CD4-positive, alpha-beta memory T cell (primary cell): ENCODE measurements around the gene LMTK3. TPM values are rescaled to one million over a fixed set of nuclear protein-coding genes. Genes with fewer than 3 reads are reported as not detected.

Source experiments
- CTCF ChIA-PET: fragments of 350-600 bp; sonication (Branson Sonifier 250); formaldehyde crosslinking; loops from one replicate; lab custom pipeline; 2021; ENCODE audit warnings: inconsistent platforms; ENCODE audit not compliant: partially characterized antibody; lab: Charles Lee
- POLR2A ChIA-PET: fragments of 350-600 bp; sonication (Branson Sonifier 250); formaldehyde crosslinking; loops from one replicate; lab custom pipeline; 2021; ENCODE audit not compliant: partially characterized antibody; lab: Charles Lee
- DNase-seq, 5 donors: peaks; one replicate each; pipeline versions ENCODE4 v3.0.0 to v3.0.0-alpha.2; 2020 to 2022; ENCODE audit warnings: mixed read lengths in 1 of 5
- H3K27ac ChIP-seq: one replicate; pipeline ENCODE4 v1.7.0; 2013; ENCODE audit warnings: low read depth, low read length
- H3K27me3 ChIP-seq: 2 replicates; pipeline ENCODE4 v1.7.0; 2013; ENCODE audit warnings: mild to moderate bottlenecking, low read length, moderate library complexity; ENCODE audit not compliant: insufficient read depth
- H3K36me3 ChIP-seq: 2 replicates; pipeline ENCODE4 v1.7.0; 2013; ENCODE audit warnings: mild to moderate bottlenecking, low read length, moderate library complexity; ENCODE audit not compliant: insufficient read depth
- H3K4me1 ChIP-seq: 2 replicates; pipeline ENCODE4 v1.7.0; 2013; ENCODE audit warnings: mild to moderate bottlenecking, low read length, moderate library complexity; ENCODE audit not compliant: insufficient read depth
- H3K4me3 ChIP-seq, 2 donors: one replicate each; pipeline ENCODE4 v1.7.0; 2013; ENCODE audit warnings: low read length in 2 of 2, mild to moderate bottlenecking in 1 of 2
- H3K9me3 ChIP-seq, 2 donors: one replicate each; pipeline ENCODE4 v1.7.0; 2013; ENCODE audit warnings: low read length in 2 of 2, control low read depth in 1 of 2; ENCODE audit not compliant: control insufficient read depth in 1 of 2
- H3K27ac Mint-ChIP-seq, 7 donors: one replicate each; pipeline ENCODE4 v1.8.0; 2020 to 2021; ENCODE audit warnings: mixed read lengths in 7 of 7, mild to moderate bottlenecking in 6 of 7, inconsistent platforms in 3 of 7, moderate library complexity in 3 of 7
- H3K27me3 Mint-ChIP-seq, 2 donors: one replicate each; pipeline ENCODE4 v1.8.0; 2020 to 2021; ENCODE audit warnings: mixed read lengths in 2 of 2
- H3K36me3 Mint-ChIP-seq, 2 donors: one replicate each; pipeline ENCODE4 v1.8.0; 2020 to 2021; ENCODE audit warnings: mixed read lengths in 2 of 2, inconsistent platforms in 1 of 2, mild to moderate bottlenecking in 1 of 2
- H3K4me1 Mint-ChIP-seq, 4 donors: one replicate each; pipeline ENCODE4 v1.8.0; 2020 to 2021; ENCODE audit warnings: mixed read lengths in 4 of 4, mild to moderate bottlenecking in 1 of 4
- H3K4me3 Mint-ChIP-seq, 8 donors: one replicate each; pipeline ENCODE4 v1.8.0; 2020 to 2021; ENCODE audit warnings: mixed read lengths in 8 of 8, mild to moderate bottlenecking in 7 of 8, moderate library complexity in 6 of 8, inconsistent platforms in 3 of 8
- H3K9me3 Mint-ChIP-seq, 8 donors: one replicate each; pipeline ENCODE4 v1.8.0; 2020 to 2021; ENCODE audit warnings: mixed read lengths in 8 of 8, mild to moderate bottlenecking in 5 of 8, inconsistent platforms in 3 of 8, moderate library complexity in 1 of 8
- intact Hi-C: fragments of 100-400 bp; cut with micrococcal nuclease; formaldehyde crosslinking; loops from one replicate; pipeline ENCODE4 v1.15.1; 2023
- polyA plus RNA-seq, 2 donors: library from polyadenylated mRNA; unstranded; fragments of 300-500 nt; fragmentation: Illumina TruSeq; gene quantifications; one replicate each; pipeline ENCODE4 v1.2.3, GENCODE V29; 2021
- total RNA-seq, 2 experiments: library from RNA; stranded (reverse); gene quantifications; one replicate each; pipeline ENCODE4 v1.2.3, GENCODE V29; 2021

Gene LMTK3
- total and polyA plus RNA-seq, 4 experiments from 2014 or later = 0.17 to 20.6 (median 18.5) TPM; not detected in 1

DNA sequence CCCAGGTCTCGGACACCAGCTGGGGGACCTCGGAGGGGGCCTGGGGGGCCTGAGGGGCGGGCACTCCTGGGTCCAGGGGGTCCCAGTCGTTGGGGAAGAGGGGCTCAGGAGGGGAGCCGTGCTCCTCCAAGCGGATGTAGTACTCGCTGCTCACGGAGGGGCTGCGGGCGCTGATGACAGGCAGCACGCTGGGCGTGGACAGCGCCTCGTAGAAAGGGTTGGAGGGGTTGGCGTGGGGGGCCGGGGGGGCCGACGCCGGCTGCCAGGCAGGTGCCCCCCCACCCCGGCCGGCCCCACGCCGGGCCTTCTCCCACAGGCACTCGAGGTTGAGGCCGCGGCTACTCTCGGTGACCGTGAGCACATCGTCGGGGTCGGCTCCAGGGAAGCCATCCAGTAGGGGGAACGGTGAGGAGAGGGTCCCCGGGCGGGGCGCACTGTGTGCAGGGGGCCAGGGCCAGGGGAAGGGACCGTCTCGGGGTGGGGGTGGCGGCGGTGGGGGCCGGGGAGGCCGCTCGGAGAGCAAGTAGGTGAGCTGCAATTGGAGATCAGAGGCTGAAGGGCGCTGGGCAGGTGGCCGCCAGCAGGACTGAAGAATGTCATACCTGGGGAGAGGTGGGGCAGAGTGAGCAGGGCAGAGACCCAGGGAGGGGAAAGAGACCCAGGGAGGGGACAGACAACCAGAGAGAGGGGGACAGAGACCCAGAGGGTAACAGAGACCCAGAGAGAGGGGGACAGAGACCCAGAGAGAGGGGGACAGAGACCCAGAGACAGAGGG lies 12.1 kb downstream of the LMTK3 start:
- Mint-ChIP-seq H3K4me1 (peaks cover 7 to 32% (median 18%) of the 10 kb centered on the region in 4 donors), H3K27ac (peak overlapping the region in 1 of 7 donors; percentile 17), H3K9me3 (peaks cover 0 to 3% (median 0%) of the 10 kb centered on the region in 8 donors), H3K36me3 (no peaks in the 10 kb centered on the region), H3K27me3 (peaks cover 13 to 20% of the 10 kb centered on the region in 2 donors), H3K4me3 (peak overlapping the region in 1 of 8 donors; percentile 46)
- ChIA-PET CTCF (no interaction called here), POLR2A (interaction anchor here (1.3 kb wide), 1 partner anchor 20 kb away, joined by 3 read pairs; no protein-coding TSS in a partner anchor)
- no peak for DNase-seq
- no peaks in the 10 kb centered on the region for H3K9me3 ChIP-seq
- H3K36me3 ChIP-seq = no peaks in the 10 kb centered on the region
- H3K4me3 ChIP-seq = no peak overlapping the region
- peaks cover 5% of the 10 kb centered on the region for H3K27me3 ChIP-seq
- peaks cover 13% of the 10 kb centered on the region for H3K4me1 ChIP-seq
- intact Hi-C loops = no loop called here
- no peak overlapping the region for H3K27ac ChIP-seq

DNA sequence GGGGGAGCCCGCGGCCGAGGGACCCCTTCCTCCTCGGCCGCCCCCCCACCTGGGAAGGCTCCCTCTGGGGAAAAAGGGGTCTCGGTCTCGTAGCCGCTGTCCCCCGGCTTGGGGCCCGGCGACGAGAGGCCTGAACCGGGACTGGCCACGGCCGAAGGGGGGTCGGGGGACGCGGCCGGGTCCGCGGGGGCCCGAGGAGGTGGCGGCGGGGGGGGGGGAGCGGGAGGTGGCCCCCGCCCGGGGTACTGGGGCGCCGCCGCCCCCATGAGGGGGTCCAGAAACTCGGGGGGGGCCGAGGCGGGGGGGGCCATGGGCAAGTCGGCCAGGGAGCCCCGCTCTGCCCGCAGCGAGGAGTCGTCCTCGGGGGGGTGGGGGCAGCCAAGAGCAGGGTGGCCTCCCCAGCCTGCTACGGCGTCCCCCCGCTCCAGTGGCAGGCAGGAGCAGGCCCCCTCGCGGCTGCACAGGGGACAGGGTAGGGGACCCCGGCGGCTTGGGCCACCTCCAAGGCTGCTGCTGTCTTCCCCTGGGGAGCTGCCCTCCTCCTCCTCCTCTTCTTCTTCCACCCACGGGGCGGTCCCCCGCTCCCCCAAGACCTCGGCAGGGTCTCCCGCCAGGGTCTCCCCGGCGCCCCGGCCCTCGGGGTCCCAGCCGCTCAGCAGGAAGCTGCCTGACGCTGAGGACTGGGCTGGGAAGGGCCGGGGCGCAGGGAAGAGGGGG lies 12.9 kb downstream of the LMTK3 start:
- Mint-ChIP-seq H3K4me1 (peaks cover 9 to 35% (median 21%) of the 10 kb centered on the region in 4 donors), H3K27me3 (peaks cover 18 to 22% of the 10 kb centered on the region in 2 donors), H3K36me3 (no peaks in the 10 kb centered on the region), H3K9me3 (peaks cover 0 to 5% (median 0%) of the 10 kb centered on the region in 8 donors), H3K27ac (no peak overlapping the region), H3K4me3 (no peak overlapping the region)
- intact Hi-C loops = no loop called here
- H3K4me1 ChIP-seq = peaks cover 20% of the 10 kb centered on the region
- H3K4me3 ChIP-seq = no peak overlapping the region
- peaks cover 5% of the 10 kb centered on the region for H3K27me3 ChIP-seq
- ChIA-PET POLR2A (interaction anchor here (1.3 kb wide), 1 partner anchor 19 kb away, joined by 3 read pairs; no protein-coding TSS in a partner anchor), CTCF (no interaction called here)
- H3K9me3 ChIP-seq = no peaks in the 10 kb centered on the region
- no peaks in the 10 kb centered on the region for H3K36me3 ChIP-seq
- H3K27ac ChIP-seq = no peak overlapping the region
- no peak for DNase-seq

DNA sequence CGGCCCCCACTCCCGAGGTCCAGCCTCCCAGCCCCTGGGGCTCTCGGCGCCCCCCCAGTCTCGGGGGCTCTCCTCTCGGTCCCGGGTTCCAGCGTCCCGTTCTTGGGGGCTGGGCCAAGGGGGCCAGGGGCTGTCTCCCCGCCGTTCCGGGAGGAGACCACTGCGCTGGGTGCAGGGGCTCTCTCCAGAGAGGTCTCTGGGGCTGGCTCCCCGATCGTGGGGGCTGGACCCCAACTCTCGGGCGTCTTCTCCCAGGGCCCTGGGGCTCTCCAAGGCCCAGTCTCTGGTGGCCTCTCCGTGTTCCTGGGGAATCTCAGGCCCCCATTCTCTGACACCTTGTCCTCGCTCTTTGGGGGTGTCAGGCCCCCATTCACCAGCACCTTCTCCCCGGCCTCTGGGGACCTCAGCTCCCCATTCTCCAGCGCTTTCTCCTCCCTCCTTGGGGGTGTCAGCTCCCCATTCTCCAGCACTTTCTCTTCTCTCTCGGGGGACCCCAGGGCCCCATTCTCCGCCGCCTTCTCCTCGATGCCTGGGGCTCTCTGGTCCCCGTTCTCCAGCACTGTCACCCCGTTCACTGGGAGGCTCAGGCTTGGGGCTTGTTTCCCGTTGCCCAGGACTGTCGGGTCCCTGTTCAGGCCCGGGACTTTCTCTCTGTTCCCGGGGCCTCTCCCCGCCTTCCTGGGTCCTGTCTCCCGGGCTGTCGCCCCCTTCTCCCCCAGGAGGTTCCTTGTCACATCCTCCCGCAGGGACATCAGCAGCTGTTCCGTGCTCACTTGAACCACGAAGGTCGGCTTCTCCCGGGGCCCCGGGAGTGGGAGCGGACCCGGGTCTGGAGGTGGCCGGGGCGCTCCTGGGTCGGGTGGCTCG lies 13.7 kb downstream of the LMTK3 start:
- Histone ChIP-seq H3K27me3 (peaks cover 5% of the 10 kb centered on the region), H3K27ac (no peak overlapping the region), H3K4me3 (no peak overlapping the region), H3K9me3 (no peaks in the 10 kb centered on the region), H3K4me1 (peaks cover 21% of the 10 kb centered on the region), H3K36me3 (no peaks in the 10 kb centered on the region)
- Mint-ChIP-seq H3K4me3 (peak overlapping the region in 4 of 8 donors; percentile 22 to 68 (median 37)), H3K4me1 (peaks cover 7 to 36% (median 20%) of the 10 kb centered on the region in 4 donors), H3K27me3 (peaks cover 19 to 22% of the 10 kb centered on the region in 2 donors), H3K9me3 (peaks cover 0 to 5% (median 0%) of the 10 kb centered on the region in 8 donors), H3K36me3 (no peaks in the 10 kb centered on the region), H3K27ac (no peak overlapping the region)
- intact Hi-C loops = no loop called here
- CTCF ChIA-PET = interaction anchor here (0.9 kb wide), 1 partner anchor 9 kb away, joined by 3 read pairs; no protein-coding TSS in a partner anchor
- POLR2A ChIA-PET = interaction anchor here (1.3 kb wide), 1 partner anchor 18 kb away, joined by 3 read pairs; no protein-coding TSS in a partner anchor
- no peak for DNase-seq

DNA sequence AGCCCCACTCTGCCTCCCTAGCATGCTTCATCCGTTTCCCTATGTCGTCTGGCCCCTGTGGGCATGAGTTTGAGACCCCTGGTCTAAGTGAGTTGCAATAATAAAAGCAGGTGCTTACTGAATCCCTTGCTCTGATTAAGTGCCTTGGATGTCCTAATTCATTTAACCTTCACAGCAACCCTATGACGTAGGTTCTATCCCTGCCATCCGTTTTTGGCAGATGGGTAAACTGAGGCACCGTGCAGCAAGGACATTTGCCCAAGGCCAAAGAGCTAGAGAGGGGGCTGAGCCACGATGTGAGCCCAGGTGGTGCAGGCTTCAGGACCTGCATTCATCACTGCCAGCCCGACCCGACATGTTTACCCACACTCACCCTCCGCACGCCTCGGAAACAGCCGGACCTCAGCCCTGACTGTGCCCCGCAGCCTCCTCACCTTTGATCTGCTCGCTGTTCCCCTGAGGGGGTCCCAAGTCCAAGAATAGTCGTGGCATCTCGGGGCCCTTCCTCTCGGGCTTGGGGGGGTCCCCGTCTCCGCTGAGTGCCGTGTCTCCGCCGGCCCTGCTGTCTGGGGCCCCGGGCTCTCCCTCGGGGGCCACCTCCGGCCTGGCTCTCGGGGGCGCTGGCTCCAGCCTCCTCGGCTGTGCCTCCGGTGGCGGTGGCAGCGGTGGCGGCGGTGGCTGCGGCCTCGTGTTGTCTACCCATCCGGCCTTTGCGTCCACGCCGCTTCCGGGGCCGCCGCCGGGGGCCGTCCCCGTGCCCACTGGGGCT lies 14.5 kb downstream of the LMTK3 start:
- Histone ChIP-seq H3K27me3 (peaks cover 8% of the 10 kb centered on the region), H3K4me3 (no peak overlapping the region), H3K36me3 (no peaks in the 10 kb centered on the region), H3K4me1 (peaks cover 29% of the 10 kb centered on the region), H3K9me3 (no peaks in the 10 kb centered on the region), H3K27ac (no peak overlapping the region)
- Mint-ChIP-seq H3K36me3 (no peaks in the 10 kb centered on the region), H3K4me3 (peak overlapping the region in 1 of 8 donors; percentile 57), H3K27ac (no peak overlapping the region), H3K4me1 (peaks cover 9 to 44% (median 23%) of the 10 kb centered on the region in 4 donors), H3K9me3 (peaks cover 0 to 5% (median 0%) of the 10 kb centered on the region in 8 donors), H3K27me3 (peaks cover 22 to 26% of the 10 kb centered on the region in 2 donors)
- POLR2A ChIA-PET = no interaction called here
- CTCF ChIA-PET = interaction anchor here (0.9 to 4.6 kb wide), 2 partner anchors 8 to 9 kb away, joined by 3 to 22 read pairs; no protein-coding TSS in a partner anchor
- DNase-seq = no peak
- intact Hi-C loops = no loop called here

DNA sequence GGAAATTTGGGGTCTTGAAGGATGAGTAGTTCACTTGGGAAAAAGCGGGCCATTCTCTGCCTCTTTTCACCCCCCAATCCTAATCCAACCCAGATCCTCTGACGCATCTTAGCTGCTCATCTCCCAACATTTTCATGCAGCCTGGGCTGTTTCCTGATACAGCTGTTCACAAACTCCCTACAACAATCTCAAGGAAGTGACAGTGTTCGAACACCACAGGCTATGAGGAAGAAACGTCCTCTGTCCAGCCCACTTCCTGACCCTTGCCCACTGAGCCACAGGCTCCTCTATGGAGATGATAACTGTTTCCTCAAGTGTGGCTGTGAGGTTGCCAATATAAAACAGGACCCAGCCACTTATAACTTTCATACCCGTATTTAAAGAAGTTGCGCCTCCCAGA lies 16.2 kb downstream of the LMTK3 start:
- CTCF ChIA-PET = interaction anchor here (1.9 to 4.6 kb wide), 2 partner anchors 10 to 93 kb away, joined by 5 to 22 read pairs; no protein-coding TSS in a partner anchor
- Histone ChIP-seq H3K27ac (no peak overlapping the region), H3K4me3 (no peak overlapping the region), H3K27me3 (peaks cover 15% of the 10 kb centered on the region), H3K36me3 (no peaks in the 10 kb centered on the region), H3K4me1 (peaks cover 31% of the 10 kb centered on the region), H3K9me3 (no peaks in the 10 kb centered on the region)
- Mint-ChIP-seq H3K27ac (peak overlapping the region in 1 of 7 donors; percentile 68), H3K27me3 (peaks cover 25 to 28% of the 10 kb centered on the region in 2 donors), H3K9me3 (peaks cover 0 to 5% (median 0%) of the 10 kb centered on the region in 8 donors), H3K4me3 (peak overlapping the region in 5 of 8 donors; percentile 23 to 61 (median 45)), H3K4me1 (peaks cover 14 to 48% (median 27%) of the 10 kb centered on the region in 4 donors), H3K36me3 (no peaks in the 10 kb centered on the region)
- intact Hi-C loops = no loop called here
- POLR2A ChIA-PET = interaction anchor here (1.5 kb wide), 1 partner anchor 10 kb away, joined by 6 read pairs; no protein-coding TSS in a partner anchor
- no peak for DNase-seq
